GM12873 (cell line): ENCODE data around the gene TMEM39B.

Source experiments
- TF ChIP-seq, protein P1 (sequence below): IDR thresholded peaks from 2 replicates; pipeline ENCODE4 v1.5.1; 2012; ENCODE audit warnings: low read depth, mild to moderate bottlenecking, moderate library complexity, low read length, control low read depth; ENCODE audit not compliant: insufficient read depth; ENCODE audit errors: missing control alignments

Gene TMEM39B

DNA sequence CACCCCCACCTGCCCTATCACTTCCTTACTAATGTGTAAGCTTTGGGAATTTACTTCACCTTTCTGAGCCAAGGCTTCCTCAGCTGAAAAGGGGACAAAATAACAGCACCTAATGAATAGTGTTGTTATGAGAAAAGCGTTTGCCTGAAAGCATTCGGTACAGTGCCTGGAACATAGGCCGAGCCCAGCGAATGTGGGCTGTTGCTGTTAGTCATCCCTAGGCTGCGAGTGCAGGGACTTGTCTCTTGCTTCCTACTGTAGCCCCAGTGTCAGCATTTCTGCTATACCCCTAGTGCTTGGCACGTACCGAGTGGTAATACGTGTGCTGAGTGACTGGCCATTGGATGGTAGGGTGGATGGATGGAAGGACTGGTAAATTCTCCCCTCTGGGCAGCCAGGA lies 18.4 kb downstream of the TMEM39B start:
- TF ChIP-seq, protein P1, sequence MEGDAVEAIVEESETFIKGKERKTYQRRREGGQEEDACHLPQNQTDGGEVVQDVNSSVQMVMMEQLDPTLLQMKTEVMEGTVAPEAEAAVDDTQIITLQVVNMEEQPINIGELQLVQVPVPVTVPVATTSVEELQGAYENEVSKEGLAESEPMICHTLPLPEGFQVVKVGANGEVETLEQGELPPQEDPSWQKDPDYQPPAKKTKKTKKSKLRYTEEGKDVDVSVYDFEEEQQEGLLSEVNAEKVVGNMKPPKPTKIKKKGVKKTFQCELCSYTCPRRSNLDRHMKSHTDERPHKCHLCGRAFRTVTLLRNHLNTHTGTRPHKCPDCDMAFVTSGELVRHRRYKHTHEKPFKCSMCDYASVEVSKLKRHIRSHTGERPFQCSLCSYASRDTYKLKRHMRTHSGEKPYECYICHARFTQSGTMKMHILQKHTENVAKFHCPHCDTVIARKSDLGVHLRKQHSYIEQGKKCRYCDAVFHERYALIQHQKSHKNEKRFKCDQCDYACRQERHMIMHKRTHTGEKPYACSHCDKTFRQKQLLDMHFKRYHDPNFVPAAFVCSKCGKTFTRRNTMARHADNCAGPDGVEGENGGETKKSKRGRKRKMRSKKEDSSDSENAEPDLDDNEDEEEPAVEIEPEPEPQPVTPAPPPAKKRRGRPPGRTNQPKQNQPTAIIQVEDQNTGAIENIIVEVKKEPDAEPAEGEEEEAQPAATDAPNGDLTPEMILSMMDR, result no peak

DNA sequence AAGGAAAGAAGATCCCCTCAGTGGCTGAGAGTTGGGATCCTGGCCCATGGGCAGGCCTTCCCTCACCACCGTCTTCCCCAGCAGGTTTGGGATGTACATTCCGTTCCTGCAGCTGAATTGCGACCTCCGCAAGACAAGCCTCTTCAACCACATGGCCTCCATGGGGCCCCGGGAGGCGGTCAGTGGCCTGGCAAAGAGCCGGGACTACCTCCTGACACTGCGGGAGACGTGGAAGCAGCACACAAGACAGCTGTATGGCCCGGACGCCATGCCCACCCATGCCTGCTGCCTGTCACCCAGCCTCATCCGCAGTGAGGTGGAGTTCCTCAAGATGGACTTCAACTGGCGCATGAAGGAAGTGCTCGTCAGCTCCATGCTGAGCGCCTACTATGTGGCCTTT lies 18.9 kb downstream of the TMEM39B start:
- TF ChIP-seq, protein P1, result no peak

DNA sequence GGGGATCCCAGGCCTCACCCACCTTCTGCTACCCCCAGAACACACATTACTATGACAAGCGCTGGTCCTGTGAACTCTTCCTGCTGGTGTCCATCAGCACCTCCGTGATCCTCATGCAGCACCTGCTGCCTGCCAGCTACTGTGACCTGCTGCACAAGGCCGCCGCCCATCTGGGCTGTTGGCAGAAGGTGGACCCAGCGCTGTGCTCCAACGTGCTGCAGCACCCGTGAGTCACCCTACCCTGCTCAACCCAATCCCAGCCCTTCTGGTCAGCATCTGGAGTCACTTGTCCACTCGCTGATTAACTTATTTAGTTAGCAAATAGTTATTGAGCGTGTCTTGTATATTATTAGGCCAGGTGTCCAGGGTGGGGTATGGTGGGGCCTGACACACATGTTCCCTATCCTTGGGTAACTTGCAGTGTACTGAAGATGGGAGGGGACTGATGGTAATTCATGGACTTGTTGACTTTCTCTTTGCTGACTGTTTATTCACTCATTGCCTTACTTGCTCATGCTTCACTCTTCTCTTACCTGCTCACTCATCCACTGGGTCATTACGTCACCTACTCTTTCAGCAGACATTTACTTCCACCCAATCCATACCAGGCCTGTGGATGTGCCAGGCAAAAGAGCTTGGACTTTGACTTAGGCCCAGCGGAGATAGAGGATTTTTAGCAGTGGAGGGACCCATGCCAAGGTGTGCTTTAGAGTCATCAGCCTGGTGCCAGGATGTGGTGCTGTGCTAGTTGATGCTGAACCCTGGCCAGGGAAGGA lies 22.2 kb downstream of the TMEM39B start:
- TF ChIP-seq, protein P1, result no peak

DNA sequence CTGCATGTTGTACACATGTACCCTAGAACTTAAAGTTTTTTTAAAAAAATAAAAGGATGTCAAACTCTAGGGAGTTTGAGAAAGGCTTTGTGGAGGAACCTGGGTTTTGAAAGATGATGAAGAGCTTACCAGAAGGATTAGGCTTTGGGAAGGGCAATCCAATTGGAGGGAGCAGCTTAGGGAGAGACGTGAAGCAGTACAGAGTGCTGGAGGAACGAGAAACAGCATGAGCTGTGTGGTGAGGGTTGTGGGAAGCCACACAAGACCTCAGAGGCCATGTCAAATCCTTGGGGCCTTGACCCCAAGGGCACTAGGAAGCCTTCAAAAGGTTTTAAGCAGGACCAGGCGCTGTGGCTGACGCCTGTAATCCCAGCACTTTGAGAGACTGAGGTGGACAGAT lies 26.7 kb downstream of the TMEM39B start:
- TF ChIP-seq, protein P1, result no peak

DNA sequence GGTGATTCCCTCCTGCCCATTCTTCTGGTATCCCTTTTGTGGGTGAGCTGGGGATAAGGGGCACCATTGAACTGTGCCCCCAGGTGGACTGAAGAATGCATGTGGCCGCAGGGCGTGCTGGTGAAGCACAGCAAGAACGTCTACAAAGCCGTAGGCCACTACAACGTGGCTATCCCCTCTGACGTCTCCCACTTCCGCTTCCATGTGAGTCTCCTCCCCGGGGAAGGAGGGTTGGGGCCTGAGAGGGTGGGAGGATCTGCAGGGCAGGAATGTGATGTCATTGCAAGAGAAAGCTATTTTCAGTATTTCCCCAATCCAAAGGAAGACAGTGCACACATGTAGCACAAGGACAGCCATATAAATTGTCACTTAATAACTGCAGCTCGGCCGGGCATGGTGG lies 27.6 kb downstream of the TMEM39B start:
- TF ChIP-seq, protein P1, result no peak

DNA sequence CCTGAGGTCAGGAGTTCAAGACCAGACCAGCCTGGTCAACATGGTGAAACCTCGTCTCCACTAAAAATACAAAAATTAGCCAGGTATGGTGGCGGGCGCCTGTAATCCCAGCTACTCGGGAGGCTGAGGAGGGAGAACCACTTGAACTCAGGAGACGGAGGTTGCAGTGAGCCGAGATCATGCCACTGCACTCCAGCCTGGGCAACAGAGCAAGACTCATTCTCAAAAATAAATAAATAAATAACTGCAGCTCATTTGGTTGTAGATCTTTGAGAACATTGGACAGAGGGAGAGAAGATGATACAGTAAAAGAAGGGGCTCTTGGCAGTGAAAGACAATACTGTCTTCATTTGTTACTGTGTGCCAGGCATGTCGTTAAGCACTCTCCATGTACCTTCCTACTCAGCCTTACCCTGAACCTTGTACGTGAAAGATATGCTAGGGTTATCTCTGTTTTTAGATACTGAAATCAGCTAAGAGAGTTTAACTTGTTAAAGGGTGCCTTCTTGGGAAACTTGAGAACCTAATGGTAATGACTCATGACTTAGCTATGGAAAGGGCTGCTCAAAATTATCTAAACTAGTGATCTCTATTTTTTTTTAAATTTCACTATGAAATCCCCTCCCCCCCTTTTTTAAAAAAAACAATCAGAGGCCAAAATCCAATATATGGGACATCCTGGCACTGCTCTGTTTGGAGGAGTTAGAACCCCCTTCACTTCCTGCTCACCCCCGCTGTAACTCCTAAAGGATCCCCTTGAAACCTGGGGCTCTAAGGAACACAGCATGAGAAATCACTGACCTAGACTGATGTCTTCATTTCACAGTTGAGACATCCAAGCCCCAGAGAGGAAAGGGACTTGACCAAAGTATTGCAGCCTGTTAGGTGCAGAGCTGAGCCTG lies 28.3 kb downstream of the TMEM39B start:
- TF ChIP-seq, protein P1, result no peak

DNA sequence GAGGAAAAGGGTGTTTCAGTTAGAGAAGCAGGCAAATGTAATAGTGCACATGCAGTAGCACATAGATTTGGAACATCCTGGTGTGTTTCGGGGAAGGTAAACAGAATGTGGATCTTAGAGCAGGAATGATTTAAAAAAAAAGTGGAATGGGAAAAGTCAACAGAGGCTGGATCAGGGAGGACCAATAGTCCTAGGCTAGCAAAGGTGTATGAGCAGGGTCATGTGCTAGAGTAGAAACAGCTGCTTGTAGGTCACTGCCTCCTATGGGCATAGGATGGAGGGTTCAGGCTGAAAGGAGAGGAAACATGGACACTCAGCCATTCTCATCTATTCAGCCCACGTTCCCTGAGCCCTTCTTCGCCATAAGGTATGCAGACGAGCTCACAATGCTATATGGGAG lies 31.4 kb downstream of the TMEM39B start:
- TF ChIP-seq, protein P1, result no peak
